ENCODE data around the gene WDR17.
A peak's percentile ranks its signal among the peaks of the same experiment; 100 is the strongest.

WDR17 gene

GRCh38 chr4:176099314-176099713 is 33.7 kb downstream of the WDR17 start:
- DNase-seq = no peak

- no peak for DNase-seq
Measured at GRCh38 chr4:176102414-176103063, 36.9 kb downstream of the WDR17 start.

GRCh38 chr4:176107695-176108094 is 42.1 kb downstream of the WDR17 start:
- DNase-seq = no peak

GRCh38 chr4:176123710-176124407 is 58.2 kb downstream of the WDR17 start:
- peak in 1 of 2 experiments; percentile 1 for DNase-seq

- DNase-seq = no peak
Measured at GRCh38 chr4:176125063-176125462, 59.4 kb downstream of the WDR17 start.

GRCh38 chr4:176134670-176135069 is 69.0 kb downstream of the WDR17 start:
- no peak for DNase-seq

GRCh38 chr4:176137631-176138030 is 72.0 kb downstream of the WDR17 start:
- DNase-seq = no peak

- DNase-seq = no peak
Measured at GRCh38 chr4:176139518-176139917, 73.9 kb downstream of the WDR17 start.

GRCh38 chr4:176142253-176142652 is 76.6 kb downstream of the WDR17 start:
- no peak for DNase-seq

- DNase-seq = no peak
Measured at GRCh38 chr4:176149680-176150355, 84.2 kb downstream of the WDR17 start.

GRCh38 chr4:176150356-176150682 is 84.7 kb downstream of the WDR17 start:
- DNase-seq = peak; percentile 12 to 24

- DNase-seq = no peak
Measured at GRCh38 chr4:176150704-176151103, 85.1 kb downstream of the WDR17 start.

- no peak for DNase-seq
Measured at GRCh38 chr4:176153124-176153523, 87.5 kb downstream of the WDR17 start.

GRCh38 chr4:176156656-176157055 is 91.0 kb downstream of the WDR17 start:
- no peak for DNase-seq

- DNase-seq = no peak
Measured at GRCh38 chr4:176163041-176163440, 97.4 kb downstream of the WDR17 start.

- DNase-seq = no peak
Measured at GRCh38 chr4:176185051-176185450, 119.4 kb downstream of the WDR17 start.

- DNase-seq = no peak
Measured at GRCh38 chr4:176186067-176186466, 120.4 kb downstream of the WDR17 start.

- no peak for DNase-seq
Measured at GRCh38 chr4:176186671-176187395, 121.2 kb downstream of the WDR17 start.

GRCh38 chr4:176187624-176188023 is 122.0 kb downstream of the WDR17 start:
- DNase-seq = no peak

- peak; percentile 27 to 38 for DNase-seq
Measured at GRCh38 chr4:176188654-176189053, 123.0 kb downstream of the WDR17 start.

GRCh38 chr4:176189891-176190795 is 124.5 kb downstream of the WDR17 start:
- DNase-seq = no peak

- DNase-seq = no peak
Measured at GRCh38 chr4:176191974-176192373, 126.3 kb downstream of the WDR17 start.

Data from AML-193 (cell line).